Loucy (cell line): ENCODE measurements around the gene RXRA.

Source experiments
- H2AFZ ChIP-seq: fragments of 200-600 bp; sonication (generic); 2 replicates; pipeline ENCODE4 v1.6.0; 2016; ENCODE audit warnings: antibody characterized with exemption, mild to moderate bottlenecking, low read length, moderate library complexity
- H3F3A ChIP-seq: fragments of 200-600 bp; 2 replicates; pipeline ENCODE4 v1.6.0; 2016; ENCODE audit warnings: antibody characterized with exemption, low read depth, mild to moderate bottlenecking
- H3K27me3 ChIP-seq: fragments of 200-600 bp; sonication (generic); 2 replicates; pipeline ENCODE4 v1.6.1; 2014; ENCODE audit warnings: low read length, mild to moderate bottlenecking; ENCODE audit not compliant: insufficient read depth, poor library complexity, severe bottlenecking
- H3K36me3 ChIP-seq: fragments of 200-600 bp; sonication (generic); 2 replicates; pipeline ENCODE4 v1.6.1; 2016; ENCODE audit warnings: low read length; ENCODE audit not compliant: insufficient read depth
- H3K4me1 ChIP-seq: fragments of 200-600 bp; sonication (generic); 2 replicates; pipeline ENCODE4 v1.5.1; 2014; ENCODE audit warnings: low read length, mild to moderate bottlenecking; ENCODE audit not compliant: insufficient read depth, poor library complexity, severe bottlenecking
- H3K4me2 ChIP-seq: fragments of 200-600 bp; sonication (generic); 2 replicates; pipeline ENCODE4 v1.6.0; 2014; ENCODE audit warnings: antibody characterized with exemption, low read length, low read depth, mild to moderate bottlenecking; ENCODE audit not compliant: poor library complexity, severe bottlenecking
- H3K4me3 ChIP-seq: fragments of 200-600 bp; sonication (generic); 2 replicates; pipeline ENCODE4 v1.5.1; 2014; ENCODE audit warnings: low read length, mild to moderate bottlenecking, mixed read lengths; ENCODE audit not compliant: poor library complexity, severe bottlenecking
- H3K79me2 ChIP-seq: fragments of 200-600 bp; sonication (generic); 2 replicates; pipeline ENCODE4 v1.6.1; 2014; ENCODE audit warnings: low read length; ENCODE audit not compliant: insufficient read depth
- H3K9ac ChIP-seq: fragments of 200-600 bp; sonication (generic); 2 replicates; pipeline ENCODE4 v1.6.0; 2014; ENCODE audit warnings: mild to moderate bottlenecking, low read depth, low read length, moderate library complexity; ENCODE audit not compliant: poor library complexity, severe bottlenecking
- H3K9me2 ChIP-seq: fragments of 200-600 bp; sonication (generic); replicated peaks from 2 replicates; pipeline ENCODE4 v1.6.1; 2016; ENCODE audit warnings: low read depth, low read length, mixed read lengths
- H3K9me3 ChIP-seq: fragments of 200-600 bp; sonication (generic); 2 replicates; pipeline ENCODE4 v1.6.1; 2014; ENCODE audit warnings: mild to moderate bottlenecking, antibody characterized with exemption, low read length, low read depth; ENCODE audit not compliant: insufficient read depth
- H4K20me1 ChIP-seq: fragments of 200-600 bp; sonication (generic); 2 replicates; pipeline ENCODE4 v1.6.0; 2014; ENCODE audit warnings: antibody characterized with exemption, low read length, mild to moderate bottlenecking; ENCODE audit not compliant: insufficient read depth, poor library complexity, severe bottlenecking
- CTCF ChIP-seq: fragments of 200-600 bp; sonication (generic); conservative IDR thresholded peaks from 2 replicates; pipeline ENCODE4 v1.5.1; 2014; ENCODE audit warnings: mild to moderate bottlenecking, antibody characterized with exemption, low read length
- EZH2phosphoT487 ChIP-seq: fragments of 200-600 bp; IDR thresholded peaks from 2 replicates; pipeline ENCODE4 v1.6.1; 2018; ENCODE audit warnings: antibody characterized with exemption, mild to moderate bottlenecking, moderate library complexity, borderline replicate concordance

The RXRA gene

DNA sequence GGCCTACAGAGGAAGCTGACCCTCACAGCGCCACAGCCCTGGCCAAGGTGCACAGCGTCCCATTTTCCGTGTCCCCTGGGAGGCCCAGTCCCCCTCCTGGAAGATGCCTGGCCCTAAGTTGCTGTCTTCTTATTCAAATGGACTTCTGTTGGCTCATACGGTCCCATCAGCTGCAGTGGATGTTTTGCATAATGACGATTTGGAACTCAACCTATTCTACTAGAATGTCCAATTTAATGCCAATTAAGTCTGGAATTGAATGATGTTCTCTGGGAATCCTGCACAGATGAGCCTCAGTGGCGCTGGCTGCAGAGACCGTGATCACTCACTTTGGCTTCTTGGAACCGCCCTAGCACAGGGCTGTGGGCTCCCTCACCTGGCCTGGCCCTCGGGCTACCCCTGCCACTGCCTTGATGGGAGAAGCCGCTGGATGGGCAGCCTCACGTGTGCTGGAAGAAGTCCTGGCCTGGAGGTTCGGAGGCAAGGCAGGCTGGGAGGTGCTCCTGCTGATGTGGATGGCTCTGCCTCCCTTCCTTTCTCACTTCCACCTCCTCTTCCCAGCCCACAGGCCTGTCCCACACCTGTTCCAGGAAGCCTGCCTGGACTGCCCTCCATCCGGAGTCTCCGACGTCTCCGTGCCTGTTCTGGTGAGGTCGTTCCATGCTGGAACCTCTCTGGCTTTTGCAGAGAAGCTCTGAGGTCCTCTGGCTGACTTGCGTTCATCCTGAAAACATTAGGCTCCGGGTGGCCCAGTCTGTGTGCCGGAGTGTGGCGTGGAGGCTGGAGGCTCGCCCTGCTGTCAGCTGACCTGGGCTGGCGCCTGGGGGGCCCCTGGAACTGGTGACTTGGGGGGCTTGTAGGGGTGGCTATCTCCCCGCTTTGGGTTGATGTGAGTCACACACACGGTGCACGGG is 147.1 kb downstream of the RXRA start:
- no peak overlapping the region for H2AFZ ChIP-seq
- no peaks in the 10 kb centered on the region for H3K36me3 ChIP-seq

GRCh38 chr9:134474055-134474370 is 147.8 kb downstream of the RXRA start:
- no peak overlapping the region for H3K4me3 ChIP-seq
- peaks cover 43% of the 10 kb centered on the region for H3K4me1 ChIP-seq
- 0 out of 2 replicates have a peak, but pooled peaks cover 5% of the 10 kb centered on the region for H3F3A ChIP-seq
- no peaks in the 10 kb centered on the region for H3K79me2 ChIP-seq
- no peaks in the 10 kb centered on the region for H3K27me3 ChIP-seq
- TF ChIP-seq EZH2phosphoT487 (no peak), CTCF (no peak)
- H3K9me2 ChIP-seq = no peaks in the 10 kb centered on the region
- peak overlapping the region; percentile 84 for H3K9ac ChIP-seq
- no peaks in the 10 kb centered on the region for H3K9me3 ChIP-seq
- no peaks in the 10 kb centered on the region for H4K20me1 ChIP-seq
- no peak overlapping the region for H2AFZ ChIP-seq
- H3K36me3 ChIP-seq = no peaks in the 10 kb centered on the region
- peak overlapping the region; percentile 56 for H3K4me2 ChIP-seq

More for the DNA sequence above, 147.1 kb downstream of the RXRA start:
- no peaks in the 10 kb centered on the region for H3K79me2 ChIP-seq
- H3K4me1 ChIP-seq = peaks cover 43% of the 10 kb centered on the region
- no peak overlapping the region for H3K4me3 ChIP-seq
- peak overlapping the region; percentile 84 for H3K9ac ChIP-seq
- H3K9me2 ChIP-seq = no peaks in the 10 kb centered on the region
- TF ChIP-seq CTCF = no peak
- no peak for TF ChIP-seq EZH2phosphoT487
- no peaks in the 10 kb centered on the region for H3K27me3 ChIP-seq
- no peaks in the 10 kb centered on the region for H4K20me1 ChIP-seq
- no peak overlapping the region for H3K4me2 ChIP-seq
- no peaks in the 10 kb centered on the region for H3K9me3 ChIP-seq
- H3F3A ChIP-seq = 0 out of 2 replicates have a peak, but pooled peaks cover 5% of the 10 kb centered on the region

GRCh38 chr9:134475011-134475790 is 148.9 kb downstream of the RXRA start:
- 0 out of 2 replicates have a peak, but pooled peaks cover 5% of the 10 kb centered on the region for H3F3A ChIP-seq
- peaks cover 43% of the 10 kb centered on the region for H3K4me1 ChIP-seq
- TF ChIP-seq EZH2phosphoT487 (no peak), CTCF (0 out of 2 replicates have a peak, but pooled peaks have one; percentile 20)
- no peak overlapping the region for H2AFZ ChIP-seq
- peak overlapping the region; percentile 36 for H3K4me3 ChIP-seq
- no peaks in the 10 kb centered on the region for H3K79me2 ChIP-seq
- no peaks in the 10 kb centered on the region for H4K20me1 ChIP-seq
- peak overlapping the region; percentile 84 for H3K9ac ChIP-seq
- no peaks in the 10 kb centered on the region for H3K27me3 ChIP-seq
- H3K4me2 ChIP-seq = peak overlapping the region; percentile 56
- no peaks in the 10 kb centered on the region for H3K36me3 ChIP-seq
- no peaks in the 10 kb centered on the region for H3K9me2 ChIP-seq
- no peaks in the 10 kb centered on the region for H3K9me3 ChIP-seq
